ENCODE data around the gene GSTO1. TPM values are rescaled to one million over a fixed set of nuclear protein-coding genes. Genes with fewer than 3 reads are reported as not detected.

Gene GSTO1
- total and polyA plus RNA-seq, 2 of the 13 experiments (the other 11 are each of a cell fraction or from before 2014, with no cell fraction given): 228 to 300 TPM

DNA sequence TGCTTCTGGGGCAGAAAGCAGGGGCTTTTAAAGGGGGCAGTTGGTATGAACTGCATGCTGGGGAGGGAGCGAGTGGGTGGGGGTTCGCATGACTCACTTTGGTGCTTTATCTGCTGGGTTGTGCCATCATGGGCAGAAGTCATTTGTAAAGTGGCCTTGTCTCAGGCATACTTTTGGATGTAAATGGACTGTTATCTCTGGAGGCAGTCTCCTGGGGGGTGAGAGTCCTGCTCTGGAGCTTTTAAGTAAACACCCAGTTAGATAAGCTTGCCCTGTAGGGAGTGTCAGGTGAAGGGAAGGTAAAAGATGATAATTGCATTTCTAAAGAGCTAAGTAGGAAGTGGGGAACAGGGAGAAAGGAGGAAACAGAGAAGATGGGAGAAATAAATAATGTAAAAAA, 1.6 kb upstream of the GSTO1 start (continued):
- TF ChIP-seq, protein P1, sequence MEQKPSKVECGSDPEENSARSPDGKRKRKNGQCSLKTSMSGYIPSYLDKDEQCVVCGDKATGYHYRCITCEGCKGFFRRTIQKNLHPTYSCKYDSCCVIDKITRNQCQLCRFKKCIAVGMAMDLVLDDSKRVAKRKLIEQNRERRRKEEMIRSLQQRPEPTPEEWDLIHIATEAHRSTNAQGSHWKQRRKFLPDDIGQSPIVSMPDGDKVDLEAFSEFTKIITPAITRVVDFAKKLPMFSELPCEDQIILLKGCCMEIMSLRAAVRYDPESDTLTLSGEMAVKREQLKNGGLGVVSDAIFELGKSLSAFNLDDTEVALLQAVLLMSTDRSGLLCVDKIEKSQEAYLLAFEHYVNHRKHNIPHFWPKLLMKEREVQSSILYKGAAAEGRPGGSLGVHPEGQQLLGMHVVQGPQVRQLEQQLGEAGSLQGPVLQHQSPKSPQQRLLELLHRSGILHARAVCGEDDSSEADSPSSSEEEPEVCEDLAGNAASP (CRISPR knock-in tag; IDR thresholded peaks at IDR 0.05; ENCODE audit: borderline replicate concordance): peak; percentile 85; the same call in 1 of the 2 replicates
- TF ChIP-seq, protein P2, sequence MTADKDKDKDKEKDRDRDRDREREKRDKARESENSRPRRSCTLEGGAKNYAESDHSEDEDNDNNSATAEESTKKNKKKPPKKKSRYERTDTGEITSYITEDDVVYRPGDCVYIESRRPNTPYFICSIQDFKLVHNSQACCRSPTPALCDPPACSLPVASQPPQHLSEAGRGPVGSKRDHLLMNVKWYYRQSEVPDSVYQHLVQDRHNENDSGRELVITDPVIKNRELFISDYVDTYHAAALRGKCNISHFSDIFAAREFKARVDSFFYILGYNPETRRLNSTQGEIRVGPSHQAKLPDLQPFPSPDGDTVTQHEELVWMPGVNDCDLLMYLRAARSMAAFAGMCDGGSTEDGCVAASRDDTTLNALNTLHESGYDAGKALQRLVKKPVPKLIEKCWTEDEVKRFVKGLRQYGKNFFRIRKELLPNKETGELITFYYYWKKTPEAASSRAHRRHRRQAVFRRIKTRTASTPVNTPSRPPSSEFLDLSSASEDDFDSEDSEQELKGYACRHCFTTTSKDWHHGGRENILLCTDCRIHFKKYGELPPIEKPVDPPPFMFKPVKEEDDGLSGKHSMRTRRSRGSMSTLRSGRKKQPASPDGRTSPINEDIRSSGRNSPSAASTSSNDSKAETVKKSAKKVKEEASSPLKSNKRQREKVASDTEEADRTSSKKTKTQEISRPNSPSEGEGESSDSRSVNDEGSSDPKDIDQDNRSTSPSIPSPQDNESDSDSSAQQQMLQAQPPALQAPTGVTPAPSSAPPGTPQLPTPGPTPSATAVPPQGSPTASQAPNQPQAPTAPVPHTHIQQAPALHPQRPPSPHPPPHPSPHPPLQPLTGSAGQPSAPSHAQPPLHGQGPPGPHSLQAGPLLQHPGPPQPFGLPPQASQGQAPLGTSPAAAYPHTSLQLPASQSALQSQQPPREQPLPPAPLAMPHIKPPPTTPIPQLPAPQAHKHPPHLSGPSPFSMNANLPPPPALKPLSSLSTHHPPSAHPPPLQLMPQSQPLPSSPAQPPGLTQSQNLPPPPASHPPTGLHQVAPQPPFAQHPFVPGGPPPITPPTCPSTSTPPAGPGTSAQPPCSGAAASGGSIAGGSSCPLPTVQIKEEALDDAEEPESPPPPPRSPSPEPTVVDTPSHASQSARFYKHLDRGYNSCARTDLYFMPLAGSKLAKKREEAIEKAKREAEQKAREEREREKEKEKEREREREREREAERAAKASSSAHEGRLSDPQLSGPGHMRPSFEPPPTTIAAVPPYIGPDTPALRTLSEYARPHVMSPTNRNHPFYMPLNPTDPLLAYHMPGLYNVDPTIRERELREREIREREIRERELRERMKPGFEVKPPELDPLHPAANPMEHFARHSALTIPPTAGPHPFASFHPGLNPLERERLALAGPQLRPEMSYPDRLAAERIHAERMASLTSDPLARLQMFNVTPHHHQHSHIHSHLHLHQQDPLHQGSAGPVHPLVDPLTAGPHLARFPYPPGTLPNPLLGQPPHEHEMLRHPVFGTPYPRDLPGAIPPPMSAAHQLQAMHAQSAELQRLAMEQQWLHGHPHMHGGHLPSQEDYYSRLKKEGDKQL (CRISPR knock-in tag; IDR thresholded peaks at IDR 0.05; ENCODE audit: low read depth): peak; percentile 81
- TF ChIP-seq THYN1 (CRISPR knock-in tag; IDR thresholded peaks at IDR 0.05; ENCODE audit: borderline replicate concordance, low read depth) (no peak), NCOR1 (IDR thresholded peaks at IDR 0.05; ENCODE audit: borderline replicate concordance, low read length) (peak; percentile 56; the same call in 1 of the 2 replicates), FOXP1 (IDR thresholded peaks at IDR 0.05) (no peak), FOXP1 (CRISPR knock-in tag; IDR thresholded peaks at IDR 0.05) (peak; percentile 87), PHF21A (CRISPR knock-in tag; IDR thresholded peaks at IDR 0.05) (peak; percentile 96), NR2F1 (CRISPR knock-in tag; IDR thresholded peaks at IDR 0.05) (peak in 1 of 2 experiments; percentile 43; a peak in 2 of 4 replicates), MBNL3 (CRISPR knock-in tag; conservative IDR thresholded peaks at IDR 0.05) (no peak), NFIC (IDR thresholded peaks at IDR 0.05; ENCODE audit: low read length) (peak; percentile 73; the same call in 1 of the 2 replicates), WIZ (CRISPR knock-in tag; IDR thresholded peaks at IDR 0.05) (no peak), ZIK1 (CRISPR knock-in tag; IDR thresholded peaks at IDR 0.05; ENCODE audit: borderline replicate concordance, low read depth) (no peak), GABPA (IDR thresholded peaks at IDR 0.05; ENCODE audit: low read depth, low read length) (no peak), GABPA (CRISPR knock-in tag; IDR thresholded peaks at IDR 0.05; ENCODE audit: low read depth) (peak; percentile 39; the same call in 1 of the 2 replicates), TBX3 (IDR thresholded peaks at IDR 0.05; ENCODE audit: borderline replicate concordance) (0 out of 2 replicates have a peak, but pooled peaks have one; percentile 44)
- TF ChIP-seq, protein P3, sequence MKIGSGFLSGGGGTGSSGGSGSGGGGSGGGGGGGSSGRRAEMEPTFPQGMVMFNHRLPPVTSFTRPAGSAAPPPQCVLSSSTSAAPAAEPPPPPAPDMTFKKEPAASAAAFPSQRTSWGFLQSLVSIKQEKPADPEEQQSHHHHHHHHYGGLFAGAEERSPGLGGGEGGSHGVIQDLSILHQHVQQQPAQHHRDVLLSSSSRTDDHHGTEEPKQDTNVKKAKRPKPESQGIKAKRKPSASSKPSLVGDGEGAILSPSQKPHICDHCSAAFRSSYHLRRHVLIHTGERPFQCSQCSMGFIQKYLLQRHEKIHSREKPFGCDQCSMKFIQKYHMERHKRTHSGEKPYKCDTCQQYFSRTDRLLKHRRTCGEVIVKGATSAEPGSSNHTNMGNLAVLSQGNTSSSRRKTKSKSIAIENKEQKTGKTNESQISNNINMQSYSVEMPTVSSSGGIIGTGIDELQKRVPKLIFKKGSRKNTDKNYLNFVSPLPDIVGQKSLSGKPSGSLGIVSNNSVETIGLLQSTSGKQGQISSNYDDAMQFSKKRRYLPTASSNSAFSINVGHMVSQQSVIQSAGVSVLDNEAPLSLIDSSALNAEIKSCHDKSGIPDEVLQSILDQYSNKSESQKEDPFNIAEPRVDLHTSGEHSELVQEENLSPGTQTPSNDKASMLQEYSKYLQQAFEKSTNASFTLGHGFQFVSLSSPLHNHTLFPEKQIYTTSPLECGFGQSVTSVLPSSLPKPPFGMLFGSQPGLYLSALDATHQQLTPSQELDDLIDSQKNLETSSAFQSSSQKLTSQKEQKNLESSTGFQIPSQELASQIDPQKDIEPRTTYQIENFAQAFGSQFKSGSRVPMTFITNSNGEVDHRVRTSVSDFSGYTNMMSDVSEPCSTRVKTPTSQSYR (CRISPR knock-in tag; IDR thresholded peaks at IDR 0.05; ENCODE audit: borderline replicate concordance): peak; percentile 60; the same call in 1 of the 2 replicates
- TF ChIP-seq, protein P4, sequence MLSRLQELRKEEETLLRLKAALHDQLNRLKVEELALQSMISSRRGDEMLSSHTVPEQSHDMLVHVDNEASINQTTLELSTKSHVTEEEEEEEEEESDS (CRISPR knock-in tag; IDR thresholded peaks at IDR 0.05; ENCODE audit: borderline replicate concordance): no peak
- TF ChIP-seq, protein P5, sequence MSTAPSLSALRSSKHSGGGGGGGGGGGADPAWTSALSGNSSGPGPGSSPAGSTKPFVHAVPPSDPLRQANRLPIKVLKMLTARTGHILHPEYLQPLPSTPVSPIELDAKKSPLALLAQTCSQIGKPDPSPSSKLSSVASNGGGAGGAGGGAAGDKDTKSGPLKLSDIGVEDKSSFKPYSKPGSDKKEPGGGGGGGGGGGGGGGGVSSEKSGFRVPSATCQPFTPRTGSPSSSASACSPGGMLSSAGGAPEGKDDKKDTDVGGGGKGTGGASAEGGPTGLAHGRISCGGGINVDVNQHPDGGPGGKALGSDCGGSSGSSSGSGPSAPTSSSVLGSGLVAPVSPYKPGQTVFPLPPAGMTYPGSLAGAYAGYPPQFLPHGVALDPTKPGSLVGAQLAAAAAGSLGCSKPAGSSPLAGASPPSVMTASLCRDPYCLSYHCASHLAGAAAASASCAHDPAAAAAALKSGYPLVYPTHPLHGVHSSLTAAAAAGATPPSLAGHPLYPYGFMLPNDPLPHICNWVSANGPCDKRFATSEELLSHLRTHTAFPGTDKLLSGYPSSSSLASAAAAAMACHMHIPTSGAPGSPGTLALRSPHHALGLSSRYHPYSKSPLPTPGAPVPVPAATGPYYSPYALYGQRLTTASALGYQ (CRISPR knock-in tag; IDR thresholded peaks at IDR 0.05): peak; percentile 89

Data from HepG2 (cell line).